ENCODE results near the gene CCL27.

The CCL27 gene

GRCh38 chr9:34624475-34625185 lies 37.8 kb downstream of the CCL27 start:
- H3K27ac ChIP-seq = no peak overlapping the region
- H3K27me3 ChIP-seq (ENCODE audit: insufficient read depth, low read depth, severe bottlenecking) = peaks cover 16% of the 10 kb centered on the region
- no peaks in the 10 kb centered on the region for H3K9me3 ChIP-seq (ENCODE audit: severe bottlenecking)
- no peak for DNase-seq
- no peaks in the 10 kb centered on the region for H3K36me3 ChIP-seq
- TF ChIP-seq CTCF (IDR thresholded peaks at IDR 0.05; ENCODE audit: low read depth, low read length) = no peak
- H3K4me3 ChIP-seq (ENCODE audit: low read depth, low read length) = no peak overlapping the region

- Histone ChIP-seq H3K4me3 (ENCODE audit: low read depth, low read length) (no peak overlapping the region), H3K9me3 (ENCODE audit: severe bottlenecking) (no peaks in the 10 kb centered on the region), H3K27me3 (ENCODE audit: insufficient read depth, low read depth, severe bottlenecking) (peaks cover 10% of the 10 kb centered on the region), H3K36me3 (peaks cover 1% of the 10 kb centered on the region), H3K27ac (no peak overlapping the region)
- TF ChIP-seq CTCF (IDR thresholded peaks at IDR 0.05; ENCODE audit: low read depth, low read length) = no peak
- DNase-seq = no peak
Measured at GRCh38 chr9:34623374-34624235, 38.9 kb downstream of the CCL27 start.

GRCh38 chr9:34620061-34620994 lies 42.1 kb downstream of the CCL27 start, which contains the start of gene DCTN3:
TSS of gene DCTN3 (minus strand) at chr9:34620495. CDS start at chr9:34620464, 31 bp downstream.
- peak; percentile 92 for DNase-seq
- Histone ChIP-seq H3K27ac (peak within 1 kb of the TSS; percentile 65), H3K4me3 (ENCODE audit: low read depth, low read length) (peak within 1 kb of the TSS; percentile 84), H3K36me3 (peaks cover 18% of the 10 kb centered on the region), H3K27me3 (ENCODE audit: insufficient read depth, low read depth, severe bottlenecking) (no peaks in the 10 kb centered on the region), H3K9me3 (ENCODE audit: severe bottlenecking) (no peaks in the 10 kb centered on the region)
- no peak for TF ChIP-seq CTCF (IDR thresholded peaks at IDR 0.05; ENCODE audit: low read depth, low read length)

GRCh38 chr9:34615132-34615531 lies 47.3 kb downstream of the CCL27 start:
- DNase-seq = no peak
- H3K9me3 ChIP-seq (ENCODE audit: severe bottlenecking) = no peaks in the 10 kb centered on the region
- H3K27me3 ChIP-seq (ENCODE audit: insufficient read depth, low read depth, severe bottlenecking) = no peaks in the 10 kb centered on the region
- H3K27ac ChIP-seq = no peak overlapping the region
- no peak overlapping the region for H3K4me3 ChIP-seq (ENCODE audit: low read depth, low read length)
- peaks cover 22% of the 10 kb centered on the region for H3K36me3 ChIP-seq
- TF ChIP-seq CTCF (IDR thresholded peaks at IDR 0.05; ENCODE audit: low read depth, low read length) = no peak

GRCh38 chr9:34612788-34613390 lies 49.6 kb downstream of the CCL27 start:
- Histone ChIP-seq H3K9me3 (ENCODE audit: severe bottlenecking) (no peaks in the 10 kb centered on the region), H3K27me3 (ENCODE audit: insufficient read depth, low read depth, severe bottlenecking) (no peaks in the 10 kb centered on the region), H3K36me3 (peaks cover 13% of the 10 kb centered on the region), H3K27ac (peak overlapping the region; percentile 93; the same call in 1 of the 2 replicates), H3K4me3 (ENCODE audit: low read depth, low read length) (peak overlapping the region; percentile 93)
- DNase-seq = peak; percentile 78
- TF ChIP-seq CTCF (IDR thresholded peaks at IDR 0.05; ENCODE audit: low read depth, low read length) = peak; percentile 92
